Measurements from ENCODE around the gene SLC17A9. TPM values are rescaled to one million over a fixed set of nuclear protein-coding genes. Genes with fewer than 3 reads are reported as not detected.

The SLC17A9 gene
- total RNA-seq, 1 experiment from 2014 or later: 37.6 TPM

- Histone ChIP-seq H3K79me2 (ENCODE audit: insufficient read depth, low read length) (no peaks in the 10 kb centered on the region), H3K4me3 (replicated peaks in 1 of 2; ENCODE audit: low read depth in 1 of 2, low read length in 2 of 2) (no peak overlapping the region), H3K27ac (ENCODE audit: low read depth, low read length) (no peak overlapping the region), H3K9me2 (ENCODE audit: insufficient read depth) (no peaks in the 10 kb centered on the region), H3K4me2 (ENCODE audit: low read length) (no peak overlapping the region), H3K27me3 (ENCODE audit: insufficient read depth, low read length) (no peaks in the 10 kb centered on the region), H4K20me1 (ENCODE audit: insufficient read depth) (no peaks in the 10 kb centered on the region), H3K4me1 (ENCODE audit: control insufficient read depth in 1 of 2, insufficient read depth in 2 of 2, low read length in 2 of 2) (no peaks in the 10 kb centered on the region), H3K9me3 (ENCODE audit: control insufficient read depth in 1 of 2, insufficient read depth in 1 of 2, low read depth in 1 of 2, low read length in 2 of 2) (no peaks in the 10 kb centered on the region), H3K9ac (ENCODE audit: low read length) (no peak overlapping the region), H2AFZ (ENCODE audit: low read depth, low read length, poor library complexity, severe bottlenecking) (no peak overlapping the region), H3K36me3 (ENCODE audit: control insufficient read depth in 1 of 2, insufficient read depth in 2 of 2, low read length in 2 of 2) (no peaks in the 10 kb centered on the region)
- ChIA-PET POLR2A (no interaction called here), CTCF (interaction anchor here (1.9 kb wide), 1 partner anchor 14 kb away, joined by 6 read pairs; no protein-coding TSS in a partner anchor), RAD21 (ENCODE audit: low non-redundant PET in 1 of 2, low total read pairs in 2 of 2, uncharacterized antibody in 2 of 2, unreplicated experiment in 2 of 2) (no interaction called here)
- no peak for DNase-seq (ENCODE audit: low read depth, low spot score)
- BruUV-seq (replicated peaks): no TSS peak
- intact Hi-C loops (cut with micrococcal nuclease): no loop called here
- no peak for TF ChIP-seq ZNF274 (IDR thresholded peaks at IDR 0.05; ENCODE audit: low read depth, low read length)
- no peak for TF ChIP-seq ZBTB33 (IDR thresholded peaks at IDR 0.05; ENCODE audit: extremely low read depth, insufficient replicate concordance, low read length)
- no peak for TF ChIP-seq CEBPB (IDR thresholded peaks at IDR 0.05; ENCODE audit: low read depth)
- no peak for TF ChIP-seq SP1 (IDR thresholded peaks at IDR 0.05; ENCODE audit: low read depth)
- no peak for TF ChIP-seq MAX (IDR thresholded peaks at IDR 0.05)
- TF ChIP-seq POLR2A (IDR thresholded peaks at IDR 0.05; ENCODE audit: borderline replicate concordance, extremely low read depth, insufficient read depth, insufficient read length): no peak
- TF ChIP-seq SRF (IDR thresholded peaks at IDR 0.05; ENCODE audit: low read depth): no peak
- no peak for TF ChIP-seq TCF7L2 (IDR thresholded peaks at IDR 0.05; ENCODE audit: borderline replicate concordance, extremely low read depth, insufficient read depth, insufficient read length)
- no peak for TF ChIP-seq POLR2AphosphoS5 (IDR thresholded peaks at IDR 0.05; ENCODE audit: low read depth, low read length)
- TF ChIP-seq JUND (IDR thresholded peaks at IDR 0.05): no peak
- TF ChIP-seq CBX3 (IDR thresholded peaks at IDR 0.05; ENCODE audit: low read depth): no peak
- TF ChIP-seq ZFX (IDR thresholded peaks at IDR 0.05): no peak
- no peak for TF ChIP-seq CTCF (IDR thresholded peaks at IDR 0.05 in 2 of 3, conservative IDR thresholded peaks at IDR 0.05 in 1 of 3; ENCODE audit: borderline replicate concordance in 1 of 3, insufficient read depth in 1 of 3, low read depth in 2 of 3, low read length in 2 of 3)
- no peak for TF ChIP-seq EGR1 (IDR thresholded peaks at IDR 0.05; ENCODE audit: low read depth)
- no peak for TF ChIP-seq SIN3A (IDR thresholded peaks at IDR 0.05; ENCODE audit: low read depth)
- TF ChIP-seq REST (IDR thresholded peaks at IDR 0.05; ENCODE audit: low read depth): no peak
- TF ChIP-seq EZH2phosphoT487 (IDR thresholded peaks at IDR 0.05; ENCODE audit: borderline replicate concordance): no peak
- no peak for TF ChIP-seq FOSL1 (IDR thresholded peaks at IDR 0.05; ENCODE audit: low read depth)
- ATAC-seq: no peak
These were observed 33.8 kb downstream of the SLC17A9 start for GRCh38 chr20:62986257-62986800.
